ENCODE data around the gene WDR53.

GRCh38 chr3:196531418-196531817, 36.9 kb downstream of the WDR53 start:
- TF ChIP-seq POLR2A (IDR thresholded peaks at IDR 0.05): no peak
- TF ChIP-seq CTCF (IDR thresholded peaks at IDR 0.05): no peak
